Prostate gland (tissue), 2 donors: Measurements from ENCODE around the gene PDE4D.

Source experiments
- CTCF ChIP-seq, 4 experiments: fragments of 200-600 bp in 2 of 4; fragments of 450-650 bp in 2 of 4; sonication (generic) in 2 of 4; IDR thresholded peaks; 1 replicate in 3 of 4; 2 replicates in 1 of 4; pipeline ENCODE4 v1.5.1; 2016 to 2019; ENCODE audit warnings: antibody characterized with exemption in 4 of 4, mild to moderate bottlenecking in 2 of 4, moderate library complexity in 2 of 4
- POLR2A ChIP-seq: fragments of 450-650 bp; IDR thresholded peaks from one replicate; pipeline ENCODE4 v1.6.1; 2016; ENCODE audit warnings: antibody characterized with exemption, mild to moderate bottlenecking
- POLR2AphosphoS5 ChIP-seq: sonication (generic); formaldehyde crosslinking; IDR thresholded peaks from one replicate; pipeline ENCODE4 v1.6.1; 2017; ENCODE audit warnings: antibody characterized with exemption

DNA sequence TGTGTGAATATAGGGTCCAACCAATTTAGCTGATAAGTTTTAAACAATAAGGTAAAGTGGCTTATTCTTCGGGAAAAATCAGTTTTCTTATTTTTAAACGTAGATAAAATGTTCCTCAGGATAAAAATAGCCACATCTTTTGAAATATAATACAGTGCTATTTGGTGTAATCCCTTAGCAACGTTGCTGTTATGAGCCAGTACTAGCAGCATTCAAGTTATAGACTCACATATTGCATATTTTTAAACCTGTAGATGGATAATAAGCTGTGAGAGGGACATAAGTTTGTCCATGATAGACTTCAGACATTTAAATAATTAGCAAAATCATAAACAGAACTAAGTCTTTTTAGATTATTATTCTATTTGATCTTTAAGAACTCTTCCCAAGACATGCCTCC lies 6.3 kb downstream of the PDE4D start:
- no peak for TF ChIP-seq POLR2A
- no peak for TF ChIP-seq POLR2AphosphoS5
- TF ChIP-seq CTCF (IDR thresholded peaks at IDR 0.05) = no peak
